COLO668 (cell line): ENCODE measurements around the gene MRS2.

Experiments used
- DNase-seq: peaks from one replicate; lab custom pipeline; 2025; ENCODE audit not compliant: unreplicated experiment; lab: John Stamatoyannopoulos, UW

The MRS2 gene

GRCh38 chr6:24469811-24470210 is 67.1 kb downstream of the MRS2 start:
- DNase-seq: no peak

- no peak for DNase-seq
These were observed 69.4 kb downstream of the MRS2 start for GRCh38 chr6:24472181-24472580.
